Activated CD8-positive, alpha-beta T cell treated with anti-CD3 and anti-CD28 coated beads, Interleukin-2, amount 10 ng/mL, durations not matched to agents 7 days and 5 days (primary cell): ENCODE results near the gene CDA. TPM values are rescaled to one million over a fixed set of nuclear protein-coding genes. Genes with fewer than 3 reads are reported as not detected.
A peak's percentile ranks its signal among the peaks of the same experiment; 100 is the strongest.

Source experiments
- ATAC-seq: fragments of 150-1000 bp; cut with Tn5 transposase; one replicate; pipeline ENCODE4 v1.10.0; 2021; ENCODE audit warnings: moderate library complexity
- CTCF ChIA-PET: fragments of 350-600 bp; sonication (Branson Sonifier 250); formaldehyde crosslinking; loops from one replicate; lab custom pipeline; 2021; ENCODE audit warnings: antibody characterized with exemption; lab: Charles Lee
- POLR2A ChIA-PET: fragments of 350-600 bp; sonication (Branson Sonifier 250); formaldehyde crosslinking; loops from one replicate; lab custom pipeline; 2021; ENCODE audit warnings: antibody characterized with exemption; lab: Charles Lee
- DNase-seq: peaks from one replicate; pipeline ENCODE4 v3.0.0-alpha.2; 2020
- H3K27ac Mint-ChIP-seq: one replicate; pipeline ENCODE4 v1.8.0; 2021; ENCODE audit warnings: mild to moderate bottlenecking, mixed read lengths
- H3K27me3 Mint-ChIP-seq: one replicate; pipeline ENCODE4 v1.8.0; 2021; ENCODE audit warnings: low read depth, mixed read lengths
- H3K36me3 Mint-ChIP-seq: one replicate; pipeline ENCODE4 v1.8.0; 2021; ENCODE audit warnings: low read depth, mixed read lengths
- H3K4me1 Mint-ChIP-seq: one replicate; pipeline ENCODE4 v1.8.0; 2021; ENCODE audit warnings: low read depth, mixed read lengths
- H3K4me3 Mint-ChIP-seq: one replicate; pipeline ENCODE4 v1.8.0; 2021; ENCODE audit warnings: mild to moderate bottlenecking, mixed read lengths
- H3K9me3 Mint-ChIP-seq: one replicate; pipeline ENCODE4 v1.8.0; 2022; ENCODE audit warnings: mixed read lengths; ENCODE audit not compliant: insufficient read depth
- total RNA-seq, 2 experiments: library from RNA; stranded (reverse); gene quantifications; one replicate each; pipeline ENCODE4 v1.2.3, GENCODE V29; 2021

CDA gene
- total RNA-seq, 2 experiments from 2014 or later = not detected

DNA sequence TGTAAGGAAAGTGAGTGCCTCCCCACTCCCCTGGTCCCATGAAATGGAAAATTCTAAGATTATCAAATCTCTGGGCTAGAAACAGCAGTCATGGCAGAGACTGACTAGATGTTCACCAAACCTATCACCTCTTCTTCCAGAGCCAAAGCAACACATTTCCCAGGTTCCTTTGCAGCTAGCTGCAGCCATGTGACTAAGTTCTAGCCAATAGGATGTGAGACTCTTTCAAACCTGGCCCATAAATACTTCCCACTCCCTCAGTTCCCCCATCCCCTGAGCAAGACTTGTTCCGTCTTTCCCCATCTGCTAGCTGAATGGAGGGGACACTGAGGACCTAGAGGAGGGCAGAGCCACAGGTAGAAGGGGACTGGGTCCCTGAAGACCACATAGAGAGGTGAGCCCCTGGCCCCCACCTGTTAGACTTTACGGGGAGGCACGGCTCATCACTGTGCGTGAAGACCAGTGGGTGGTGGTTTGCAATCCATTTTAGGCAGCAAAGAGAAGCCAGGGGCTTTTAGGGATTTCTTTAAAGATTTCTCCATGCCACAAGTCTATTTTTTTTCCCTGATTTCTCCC, 19.3 kb upstream of the CDA start:
- peaks cover 14% of the 10 kb centered on the region for H3K27me3 Mint-ChIP-seq
- H3K36me3 Mint-ChIP-seq = no peaks in the 10 kb centered on the region
- ATAC-seq (no peak), DNase-seq (no peak)
- H3K9me3 Mint-ChIP-seq = no peaks in the 10 kb centered on the region
- H3K4me3 Mint-ChIP-seq = no peak overlapping the region
- ChIA-PET CTCF (interaction anchor here (0.7 kb wide), 1 partner anchor 1453 kb away, joined by 3 read pairs; no protein-coding TSS in a partner anchor), POLR2A (no interaction called here)
- H3K4me1 Mint-ChIP-seq = peaks cover 3% of the 10 kb centered on the region
- no peak overlapping the region for H3K27ac Mint-ChIP-seq

DNA sequence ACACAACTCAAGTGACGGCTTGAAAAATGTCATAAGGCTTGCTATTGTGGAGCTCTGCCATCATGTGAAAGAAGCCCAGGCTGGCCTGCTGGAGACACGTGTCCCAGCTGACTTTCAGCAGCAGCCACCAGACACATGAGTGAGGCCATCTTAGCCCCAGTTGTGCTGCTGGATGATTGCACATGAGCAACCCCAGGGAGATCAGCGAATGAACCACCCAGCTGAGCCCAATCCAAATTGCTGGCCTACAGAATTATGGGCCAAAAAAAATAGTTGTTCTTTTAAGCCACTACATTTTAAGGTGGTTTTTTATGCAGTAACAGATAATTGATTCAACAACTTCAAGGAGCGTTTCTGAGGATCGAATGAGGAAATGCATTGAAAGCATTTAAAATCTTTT, 17.5 kb upstream of the CDA start:
- Mint-ChIP-seq H3K27me3 (peaks cover 13% of the 10 kb centered on the region), H3K4me1 (peaks cover 3% of the 10 kb centered on the region), H3K27ac (no peak overlapping the region), H3K36me3 (no peaks in the 10 kb centered on the region), H3K4me3 (no peak overlapping the region), H3K9me3 (no peaks in the 10 kb centered on the region)
- ATAC-seq (no peak), DNase-seq (no peak)
- POLR2A ChIA-PET = no interaction called here
- CTCF ChIA-PET = no interaction called here

DNA sequence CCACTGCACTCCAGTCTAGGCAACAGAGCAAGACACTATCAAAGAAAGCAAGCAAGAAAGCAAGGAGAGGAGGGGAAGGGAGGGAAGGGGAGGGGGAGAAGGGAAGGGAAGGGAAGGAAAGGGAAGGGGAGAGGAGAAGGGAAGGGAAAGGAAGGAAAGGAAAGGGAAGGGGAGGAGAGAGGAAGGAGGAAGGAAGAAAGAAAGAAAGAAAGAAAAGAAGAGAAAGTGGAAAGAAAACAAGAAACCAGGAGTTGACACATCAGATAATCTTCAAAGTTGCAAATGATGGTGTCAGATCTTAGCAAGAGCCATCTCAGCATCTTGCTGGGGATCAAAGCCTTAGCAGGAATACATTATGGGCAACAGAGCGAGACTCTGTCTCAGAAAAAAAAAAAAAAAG, 14.9 kb upstream of the CDA start:
- Mint-ChIP-seq H3K27me3 (peaks cover 11% of the 10 kb centered on the region), H3K27ac (no peak overlapping the region), H3K9me3 (no peaks in the 10 kb centered on the region), H3K4me1 (peaks cover 3% of the 10 kb centered on the region), H3K4me3 (no peak overlapping the region), H3K36me3 (no peaks in the 10 kb centered on the region)
- ChIA-PET POLR2A (interaction anchor here (0.9 kb wide), 1 partner anchor 118 kb away, joined by 3 read pairs; no protein-coding TSS in a partner anchor), CTCF (interaction anchor here (0.7 to 2.4 kb wide), 5 partner anchors 9 to 160 kb away, joined by 3 to 11 read pairs (median 5); no protein-coding TSS in a partner anchor)
- ATAC-seq (no peak), DNase-seq (no peak)

DNA sequence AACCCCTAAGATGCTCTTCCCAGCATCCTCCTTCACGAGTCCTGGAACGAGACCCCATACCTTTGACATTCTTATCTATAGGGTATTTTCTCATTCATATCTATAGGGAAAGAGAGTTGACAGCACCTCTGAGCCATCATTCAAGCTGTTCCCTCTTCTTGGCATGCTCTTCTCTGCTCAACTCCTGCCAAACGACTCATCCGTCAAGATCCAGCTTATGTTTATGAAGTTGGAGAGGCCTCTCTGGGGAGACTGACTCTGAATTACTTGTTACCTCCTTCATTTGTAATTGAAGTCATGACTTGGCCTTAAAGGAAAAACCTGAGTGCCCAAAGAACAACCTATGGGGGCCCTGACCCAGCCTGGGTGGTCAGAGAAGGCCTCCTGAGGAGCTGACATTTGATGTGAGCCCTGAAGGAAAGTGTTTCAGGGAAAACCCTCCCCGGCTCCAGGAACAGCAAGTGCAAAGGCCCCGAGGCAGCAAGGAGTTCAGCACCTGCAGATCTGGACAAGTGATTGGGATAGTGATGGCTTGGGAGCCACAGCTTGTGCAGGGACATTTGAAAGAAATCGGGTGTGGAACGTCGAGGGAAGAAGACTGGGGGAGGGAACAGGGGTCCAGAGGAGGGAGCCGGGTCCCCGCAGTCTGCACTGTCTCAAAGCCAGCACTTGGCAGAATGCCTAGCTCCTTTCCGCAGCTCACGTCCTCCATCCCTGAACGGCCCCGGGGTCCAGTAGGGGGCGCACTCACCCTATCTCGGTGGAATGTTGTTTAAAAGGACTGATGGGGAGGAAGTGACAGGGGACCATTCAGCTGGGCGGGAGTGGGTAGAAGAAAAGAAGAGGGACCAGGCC, 14.0 kb upstream of the CDA start:
- CTCF ChIA-PET = interaction anchor here (0.5 to 2.4 kb wide), 15 partner anchors 10 to 544 kb away, joined by 3 to 20 read pairs (median 4); no protein-coding TSS in a partner anchor
- no peaks in the 10 kb centered on the region for H3K36me3 Mint-ChIP-seq
- POLR2A ChIA-PET = no interaction called here

DNA sequence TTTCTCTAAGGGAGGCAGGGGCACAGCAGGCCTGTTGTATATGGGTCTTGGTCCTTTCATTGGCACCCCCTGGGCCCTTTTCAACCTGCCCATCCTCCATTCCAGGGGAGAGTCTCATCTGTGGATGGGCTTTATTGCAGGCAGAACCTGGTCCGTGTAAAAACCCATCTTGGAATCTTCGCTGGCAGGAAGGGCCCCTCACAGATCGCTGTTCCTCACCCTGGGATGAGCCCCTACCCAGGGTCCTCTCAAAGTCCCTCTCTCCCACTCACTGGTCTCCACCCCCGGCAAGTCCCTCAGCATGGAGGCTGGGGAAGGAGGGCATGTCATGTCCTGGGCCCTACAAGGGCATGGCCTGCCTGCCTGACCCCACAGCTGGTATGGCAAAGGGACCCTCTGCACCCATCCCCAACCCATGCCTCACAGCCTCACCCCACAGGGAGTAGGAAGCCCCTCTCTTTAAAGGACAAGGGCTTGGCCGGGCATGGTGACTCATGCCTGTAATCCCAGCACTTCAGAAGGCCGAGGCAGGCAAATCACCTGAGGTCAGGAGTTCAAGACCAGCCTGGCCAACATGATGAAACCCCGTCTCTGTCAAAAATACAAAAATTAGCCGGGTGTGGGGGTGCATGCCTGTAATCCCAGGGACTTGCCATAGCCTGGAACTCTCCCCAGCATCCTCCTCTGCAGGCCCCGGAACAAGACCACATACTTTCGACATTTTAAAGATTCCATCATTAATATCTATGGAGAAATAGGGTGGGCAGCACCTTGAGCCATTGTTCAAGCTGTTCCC, 13.2 kb upstream of the CDA start:
- H3K4me3 Mint-ChIP-seq = no peak overlapping the region
- POLR2A ChIA-PET = no interaction called here
- ATAC-seq = no peak
- CTCF ChIA-PET = interaction anchor here (1.0 to 2.4 kb wide), 11 partner anchors 10 to 543 kb away, joined by 3 to 20 read pairs (median 5); no protein-coding TSS in a partner anchor
- DNase-seq = no peak
- no peak overlapping the region for H3K27ac Mint-ChIP-seq
- peaks cover 11% of the 10 kb centered on the region for H3K27me3 Mint-ChIP-seq
- H3K36me3 Mint-ChIP-seq = no peaks in the 10 kb centered on the region
- H3K9me3 Mint-ChIP-seq = no peaks in the 10 kb centered on the region
- peaks cover 3% of the 10 kb centered on the region for H3K4me1 Mint-ChIP-seq

More for the DNA sequence above, 14.0 kb upstream of the CDA start:
- DNase-seq (peak; percentile 73), ATAC-seq (peak; percentile 88)
- Mint-ChIP-seq H3K27ac (no peak overlapping the region), H3K4me3 (no peak overlapping the region), H3K27me3 (peaks cover 11% of the 10 kb centered on the region), H3K4me1 (peaks cover 3% of the 10 kb centered on the region), H3K9me3 (no peaks in the 10 kb centered on the region)

DNA sequence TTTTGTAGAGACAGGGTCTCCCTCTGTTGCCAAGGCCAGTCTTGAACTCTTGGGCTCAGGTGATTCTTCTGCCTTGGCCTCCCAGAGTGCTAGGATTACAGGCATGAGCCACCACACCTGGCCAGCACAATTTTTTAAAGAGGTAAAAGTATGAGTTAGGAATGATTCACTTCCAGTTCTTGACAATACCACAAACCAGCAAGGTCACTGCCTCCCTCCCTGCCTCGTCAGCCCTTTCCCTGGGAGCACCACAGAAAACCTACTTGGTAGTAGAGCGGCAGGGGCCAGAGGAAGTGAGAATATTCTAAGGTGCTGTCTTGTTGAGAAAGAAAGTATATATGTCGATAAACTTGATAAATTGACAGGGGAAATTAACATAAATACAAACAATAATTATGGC, 10.8 kb upstream of the CDA start:
- H3K27ac Mint-ChIP-seq = no peak overlapping the region
- H3K27me3 Mint-ChIP-seq = peaks cover 6% of the 10 kb centered on the region

DNA sequence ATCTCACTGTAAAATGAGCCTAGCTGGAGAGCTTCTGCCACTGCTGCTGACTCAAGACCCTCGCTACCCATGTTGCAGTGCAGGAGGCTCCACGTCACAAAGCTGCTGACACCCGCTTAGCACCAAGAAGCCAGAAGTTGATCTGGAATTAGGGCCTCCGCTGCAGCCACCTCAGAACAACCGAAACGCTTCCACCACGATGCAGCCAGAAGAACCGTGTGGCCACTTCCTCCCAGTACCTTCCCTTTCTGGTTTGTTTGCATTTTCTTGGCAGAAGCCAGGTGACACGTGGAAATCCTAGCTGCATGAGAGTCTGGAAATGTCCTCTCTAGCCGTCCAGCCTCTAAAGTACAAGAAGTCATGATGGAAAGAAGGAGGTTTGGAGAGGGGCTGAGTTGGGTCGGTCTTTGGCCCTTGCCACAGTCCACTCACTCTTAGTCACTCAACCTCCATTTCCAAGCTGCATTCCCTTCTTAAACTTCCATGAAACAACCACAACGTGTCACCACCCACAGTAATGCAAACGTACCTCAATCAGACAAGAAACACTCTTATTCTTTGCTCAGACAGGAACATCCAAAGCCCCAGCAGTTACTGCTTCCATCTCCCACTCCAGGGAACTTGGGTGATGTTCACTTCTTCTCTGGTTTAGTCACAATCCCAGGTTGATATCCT, 10.0 kb upstream of the CDA start:
- Mint-ChIP-seq H3K9me3 (no peaks in the 10 kb centered on the region), H3K4me1 (peaks cover 3% of the 10 kb centered on the region), H3K27me3 (no peaks in the 10 kb centered on the region), H3K27ac (no peak overlapping the region), H3K4me3 (no peak overlapping the region), H3K36me3 (no peaks in the 10 kb centered on the region)
- ChIA-PET POLR2A (no interaction called here), CTCF (interaction anchor here (1.9 kb wide), 1 partner anchor 55 kb away, joined by 5 read pairs; the partner anchor contains the start of gene PINK1)
- ATAC-seq (no peak), DNase-seq (no peak)

More for the DNA sequence above, 10.8 kb upstream of the CDA start:
- no peak for DNase-seq
- ChIA-PET POLR2A (no interaction called here), CTCF (interaction anchor here (1.9 kb wide), 1 partner anchor 56 kb away, joined by 5 read pairs; the partner anchor contains the start of gene PINK1)
- Mint-ChIP-seq H3K36me3 (no peaks in the 10 kb centered on the region), H3K4me1 (peaks cover 3% of the 10 kb centered on the region), H3K4me3 (no peak overlapping the region), H3K9me3 (no peaks in the 10 kb centered on the region)
- ATAC-seq = no peak

DNA sequence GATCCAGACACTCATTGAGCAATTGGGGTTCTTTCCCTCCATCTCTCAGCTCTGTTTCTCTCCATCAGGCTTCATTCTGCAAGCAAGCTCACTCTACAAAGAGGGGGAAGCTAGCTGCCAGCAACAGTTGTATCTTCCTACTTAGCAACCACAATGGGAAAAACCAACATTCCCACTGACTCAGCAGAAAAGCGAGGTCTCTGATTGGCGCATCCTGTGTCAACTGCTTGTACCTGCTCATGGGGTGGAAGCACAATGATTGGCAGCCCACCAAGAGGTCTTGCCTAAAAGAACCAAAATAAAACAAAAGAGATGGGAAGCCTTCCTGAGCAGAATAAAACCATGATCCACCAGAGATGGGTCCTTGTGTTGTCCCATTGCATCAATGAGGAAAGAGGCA, 4.0 kb upstream of the CDA start:
- DNase-seq = no peak
- H3K4me3 Mint-ChIP-seq = no peak overlapping the region
- ChIA-PET POLR2A (interaction anchor here (0.6 kb wide), 1 partner anchor 111 kb away, joined by 4 read pairs; no protein-coding TSS in a partner anchor), CTCF (interaction anchor here (2.0 kb wide), 1 partner anchor 10 kb away, joined by 6 read pairs; no protein-coding TSS in a partner anchor)
- no peaks in the 10 kb centered on the region for H3K9me3 Mint-ChIP-seq
- peaks cover 13% of the 10 kb centered on the region for H3K4me1 Mint-ChIP-seq
- no peaks in the 10 kb centered on the region for H3K36me3 Mint-ChIP-seq
- no peak for ATAC-seq
- H3K27me3 Mint-ChIP-seq = peaks cover 28% of the 10 kb centered on the region
- H3K27ac Mint-ChIP-seq = no peak overlapping the region

DNA sequence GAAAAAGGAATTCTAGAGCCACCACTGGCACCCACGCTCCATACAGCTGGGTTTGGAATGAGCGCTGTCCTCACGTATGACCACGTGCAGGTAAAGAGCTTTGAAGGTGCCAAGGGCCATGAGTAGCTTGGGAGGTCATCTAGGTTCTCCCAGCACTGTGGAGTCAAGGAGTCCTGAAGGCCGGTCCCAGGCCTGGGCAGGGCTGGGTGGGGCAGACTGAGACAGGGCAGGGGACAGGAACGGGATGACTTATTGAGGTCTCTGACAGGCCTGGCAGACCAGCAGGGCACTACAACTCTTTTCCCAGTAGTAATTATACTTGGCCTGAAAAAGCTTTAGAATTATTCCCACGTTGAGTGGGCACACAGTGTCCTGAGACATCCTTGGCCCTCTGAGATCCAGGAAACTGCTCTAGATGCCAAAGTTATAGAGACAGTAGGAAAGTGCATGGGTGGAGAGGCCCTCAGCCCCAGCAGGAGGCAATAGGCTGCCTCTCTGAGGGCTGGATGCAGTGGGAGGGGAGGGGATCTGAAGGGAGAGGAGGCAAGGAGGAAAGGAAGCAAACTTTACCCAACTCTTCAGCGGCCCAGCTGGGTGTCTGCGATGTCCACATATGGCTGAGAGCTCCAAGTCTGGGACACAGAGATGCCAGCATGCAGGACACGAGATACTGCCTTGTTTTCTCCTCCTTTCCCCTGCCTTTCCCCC, 1.8 kb upstream of the CDA start:
- no peak for DNase-seq
- Mint-ChIP-seq H3K27me3 (peaks cover 40% of the 10 kb centered on the region), H3K4me1 (peaks cover 13% of the 10 kb centered on the region), H3K27ac (no peak overlapping the region), H3K36me3 (no peaks in the 10 kb centered on the region), H3K9me3 (no peaks in the 10 kb centered on the region), H3K4me3 (no peak overlapping the region)
- ChIA-PET POLR2A (no interaction called here), CTCF (interaction anchor here (0.8 kb wide), 1 partner anchor 12 kb away, joined by 3 read pairs; no protein-coding TSS in a partner anchor)
- ATAC-seq = no peak

DNA sequence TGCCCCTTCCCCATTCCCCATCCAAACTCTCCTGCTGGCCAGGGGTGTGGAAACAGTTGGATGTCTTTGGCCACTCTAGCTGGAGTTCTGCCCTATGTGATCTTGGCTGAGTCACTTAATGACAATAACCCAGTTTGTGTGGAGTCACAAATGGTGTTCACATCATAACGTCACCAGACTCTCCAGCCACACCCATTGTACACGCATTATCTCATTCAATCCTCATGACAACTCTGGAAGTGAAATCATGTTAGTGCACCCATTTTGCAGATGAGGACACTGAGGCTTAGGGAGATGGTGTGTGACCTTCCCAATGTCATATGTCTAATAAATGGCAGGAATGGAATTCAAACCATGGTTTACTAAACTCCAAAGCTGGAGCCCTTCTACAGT, 1.2 kb upstream of the CDA start:
- no peak for DNase-seq
- H3K9me3 Mint-ChIP-seq = no peaks in the 10 kb centered on the region
- CTCF ChIA-PET = interaction anchor here (0.8 to 1.2 kb wide), 3 partner anchors 12 to 73 kb away, joined by 3 to 7 read pairs (median 3); partner anchors contain the start of gene DDOST
- no peak overlapping the region for H3K4me3 Mint-ChIP-seq
- no peak overlapping the region for H3K27ac Mint-ChIP-seq
- H3K27me3 Mint-ChIP-seq = peaks cover 46% of the 10 kb centered on the region
- no peaks in the 10 kb centered on the region for H3K36me3 Mint-ChIP-seq
- H3K4me1 Mint-ChIP-seq = peaks cover 13% of the 10 kb centered on the region
- no peak for ATAC-seq
- POLR2A ChIA-PET = interaction anchor here (1.1 kb wide), 1 partner anchor 199 kb away, joined by 3 read pairs; the partner anchor contains the start of gene HP1BP3
